Measurements from ENCODE around the gene SMIM20.

GRCh38 chr4:25922812-25923369 lies 8.9 kb downstream of the SMIM20 start:
- TF ChIP-seq CTCF (IDR thresholded peaks at IDR 0.05; ENCODE audit: low read depth, low read length) (no peak), EZH2phosphoT487 (IDR thresholded peaks at IDR 0.05; ENCODE audit: low read depth) (no peak)
